ENCODE data around the gene KRTAP12-4.

The KRTAP12-4 gene

DNA sequence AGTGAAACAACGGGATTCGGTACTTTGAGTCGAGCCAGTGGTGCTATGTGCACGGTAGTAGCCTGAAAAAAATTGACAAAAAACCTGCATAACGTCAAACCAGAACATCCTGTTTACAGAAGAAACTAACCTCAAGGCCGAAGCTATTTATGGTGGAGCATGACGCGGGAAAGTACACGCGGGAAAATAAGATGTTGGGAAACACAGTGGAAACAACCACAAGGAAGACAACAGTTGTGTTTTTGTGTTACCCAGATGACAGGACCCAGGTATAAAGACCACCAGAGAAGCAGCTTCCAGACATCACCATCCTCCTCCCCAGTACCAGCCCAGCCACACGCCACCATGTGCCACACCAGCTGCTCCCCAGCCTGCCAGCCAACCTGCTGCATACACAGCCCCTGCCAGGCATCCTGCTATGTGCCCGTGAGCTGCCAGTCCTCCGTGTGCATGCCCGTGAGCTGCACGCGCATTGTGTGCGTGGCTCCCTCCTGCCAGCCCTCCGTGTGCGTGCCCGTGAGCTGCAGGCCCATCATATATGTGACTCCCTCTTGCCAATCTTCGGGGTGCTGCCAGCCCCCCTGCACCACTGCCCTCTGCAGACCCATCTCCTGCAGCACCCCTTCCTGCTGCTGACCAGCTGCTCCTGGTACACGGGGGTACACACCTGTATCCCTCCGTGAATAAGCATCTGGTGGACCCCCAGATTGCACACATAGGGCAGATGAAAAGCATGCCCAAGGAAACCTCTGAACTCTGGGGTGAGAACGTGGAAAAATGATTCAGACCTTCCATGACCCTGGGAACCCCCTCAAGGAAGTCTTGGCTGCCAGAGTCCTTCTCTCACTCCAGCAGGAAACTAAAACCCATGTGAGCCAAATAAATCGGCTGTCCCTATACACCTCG, 3.4 kb upstream of the KRTAP12-4 start, which contains the start of gene KRTAP12-3:
KRTAP12-3 (plus strand) TSS at position 298 of the 906 bp plus-strand sequence; CDS start at position 346, 48 bp downstream.
- no peak within 1 kb of the TSS for H3K27ac ChIP-seq
- TF ChIP-seq, protein P1, sequence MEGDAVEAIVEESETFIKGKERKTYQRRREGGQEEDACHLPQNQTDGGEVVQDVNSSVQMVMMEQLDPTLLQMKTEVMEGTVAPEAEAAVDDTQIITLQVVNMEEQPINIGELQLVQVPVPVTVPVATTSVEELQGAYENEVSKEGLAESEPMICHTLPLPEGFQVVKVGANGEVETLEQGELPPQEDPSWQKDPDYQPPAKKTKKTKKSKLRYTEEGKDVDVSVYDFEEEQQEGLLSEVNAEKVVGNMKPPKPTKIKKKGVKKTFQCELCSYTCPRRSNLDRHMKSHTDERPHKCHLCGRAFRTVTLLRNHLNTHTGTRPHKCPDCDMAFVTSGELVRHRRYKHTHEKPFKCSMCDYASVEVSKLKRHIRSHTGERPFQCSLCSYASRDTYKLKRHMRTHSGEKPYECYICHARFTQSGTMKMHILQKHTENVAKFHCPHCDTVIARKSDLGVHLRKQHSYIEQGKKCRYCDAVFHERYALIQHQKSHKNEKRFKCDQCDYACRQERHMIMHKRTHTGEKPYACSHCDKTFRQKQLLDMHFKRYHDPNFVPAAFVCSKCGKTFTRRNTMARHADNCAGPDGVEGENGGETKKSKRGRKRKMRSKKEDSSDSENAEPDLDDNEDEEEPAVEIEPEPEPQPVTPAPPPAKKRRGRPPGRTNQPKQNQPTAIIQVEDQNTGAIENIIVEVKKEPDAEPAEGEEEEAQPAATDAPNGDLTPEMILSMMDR (IDR thresholded peaks at IDR 0.05) = no peak

GRCh38 chr21:44656868-44657267, 2.4 kb upstream of the KRTAP12-4 start:
- DNase-seq (ENCODE audit: low spot score) = no peak

More for the DNA sequence above, 3.4 kb upstream of the KRTAP12-4 start, which contains the start of gene KRTAP12-3:
- no peak for DNase-seq (ENCODE audit: low spot score)
- H3K4me3 ChIP-seq = no peak within 1 kb of the TSS

GRCh38 chr21:44653656-44654575, 543 bp downstream of the KRTAP12-4 start:
- Histone ChIP-seq H3K4me3 (no peak overlapping the region), H3K27ac (no peak overlapping the region)
- no peak for DNase-seq (ENCODE audit: low spot score)
- TF ChIP-seq, protein P1 (IDR thresholded peaks at IDR 0.05) = no peak

More at GRCh38 chr21:44656868-44657267, 2.4 kb upstream of the KRTAP12-4 start:
- Histone ChIP-seq H3K4me3 (no peak overlapping the region), H3K27ac (no peak overlapping the region)
- TF ChIP-seq, protein P1 (IDR thresholded peaks at IDR 0.05) = no peak

GRCh38 chr21:44653123-44653522, 1.3 kb downstream of the KRTAP12-4 start:
- no peak overlapping the region for H3K4me3 ChIP-seq
- H3K27ac ChIP-seq = no peak overlapping the region
- DNase-seq (ENCODE audit: low spot score) = no peak
- TF ChIP-seq, protein P1 (IDR thresholded peaks at IDR 0.05) = no peak

- TF ChIP-seq, protein P1 (IDR thresholded peaks at IDR 0.05) = no peak
- Histone ChIP-seq H3K4me3 (no peak overlapping the region), H3K27ac (no peak overlapping the region)
- no peak for DNase-seq (ENCODE audit: low spot score)
Measured at GRCh38 chr21:44650973-44651675, 3.3 kb downstream of the KRTAP12-4 start.

GRCh38 chr21:44650265-44650972, 4.0 kb downstream of the KRTAP12-4 start:
- Histone ChIP-seq H3K27ac (no peak overlapping the region), H3K4me3 (no peak overlapping the region)
- no peak for DNase-seq (ENCODE audit: low spot score)
- TF ChIP-seq, protein P1 (IDR thresholded peaks at IDR 0.05) = no peak
